Sigmoid colon (tissue), 4 donors: ENCODE results near the gene PRRT2.

ENCODE experiments used
- POLR2A ChIP-seq, 2 donors: fragments of 450-650 bp; IDR thresholded peaks; one replicate each; pipeline ENCODE4 v1.6.1; 2016; ENCODE audit warnings: antibody characterized with exemption in 2 of 2, mild to moderate bottlenecking in 2 of 2, moderate library complexity in 2 of 2
- POLR2AphosphoS5 ChIP-seq, 4 donors: sonication (generic); formaldehyde crosslinking; IDR thresholded peaks; one replicate each; pipeline ENCODE4 v1.6.1; 2017; ENCODE audit warnings: antibody characterized with exemption in 4 of 4
- TF ChIP-seq, protein P1 (sequence below), 4 experiments: fragments of 450-650 bp in 3 of 4; fragments of 200-600 bp in 1 of 4; IDR thresholded peaks; one replicate each; pipeline ENCODE4 v1.5.1; 2016 to 2019; ENCODE audit warnings: antibody characterized with exemption in 4 of 4, mild to moderate bottlenecking in 3 of 4, moderate library complexity in 2 of 4

DNA sequence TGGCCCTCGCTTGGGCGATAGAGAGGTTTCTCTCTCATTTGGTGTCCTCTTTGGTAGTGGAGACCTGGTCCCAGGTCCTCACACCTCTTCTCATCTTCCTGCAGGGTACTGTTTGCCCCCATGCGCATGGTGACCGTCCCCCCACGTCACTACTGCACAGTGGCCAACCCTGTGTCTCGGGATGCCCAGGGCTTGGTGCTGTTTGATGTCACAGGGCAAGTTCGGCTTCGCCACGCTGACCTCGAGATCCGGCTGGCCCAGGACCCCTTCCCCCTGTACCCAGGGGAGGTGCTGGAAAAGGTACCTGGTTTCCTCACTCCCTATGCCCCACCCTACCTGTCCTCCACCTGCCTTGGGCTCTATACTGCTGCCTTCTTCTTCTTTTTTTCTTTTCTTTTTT is 18.8 kb downstream of the PRRT2 start:
- TF ChIP-seq, protein P1, sequence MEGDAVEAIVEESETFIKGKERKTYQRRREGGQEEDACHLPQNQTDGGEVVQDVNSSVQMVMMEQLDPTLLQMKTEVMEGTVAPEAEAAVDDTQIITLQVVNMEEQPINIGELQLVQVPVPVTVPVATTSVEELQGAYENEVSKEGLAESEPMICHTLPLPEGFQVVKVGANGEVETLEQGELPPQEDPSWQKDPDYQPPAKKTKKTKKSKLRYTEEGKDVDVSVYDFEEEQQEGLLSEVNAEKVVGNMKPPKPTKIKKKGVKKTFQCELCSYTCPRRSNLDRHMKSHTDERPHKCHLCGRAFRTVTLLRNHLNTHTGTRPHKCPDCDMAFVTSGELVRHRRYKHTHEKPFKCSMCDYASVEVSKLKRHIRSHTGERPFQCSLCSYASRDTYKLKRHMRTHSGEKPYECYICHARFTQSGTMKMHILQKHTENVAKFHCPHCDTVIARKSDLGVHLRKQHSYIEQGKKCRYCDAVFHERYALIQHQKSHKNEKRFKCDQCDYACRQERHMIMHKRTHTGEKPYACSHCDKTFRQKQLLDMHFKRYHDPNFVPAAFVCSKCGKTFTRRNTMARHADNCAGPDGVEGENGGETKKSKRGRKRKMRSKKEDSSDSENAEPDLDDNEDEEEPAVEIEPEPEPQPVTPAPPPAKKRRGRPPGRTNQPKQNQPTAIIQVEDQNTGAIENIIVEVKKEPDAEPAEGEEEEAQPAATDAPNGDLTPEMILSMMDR (IDR thresholded peaks at IDR 0.05) = no peak
- TF ChIP-seq POLR2A (IDR thresholded peaks at IDR 0.05) = no peak
- TF ChIP-seq POLR2AphosphoS5 (IDR thresholded peaks at IDR 0.05) = no peak
